AG09309 (cell line): Measurements from ENCODE around the gene TEDC1.

Experiments
- DNase-seq: peaks from one replicate; pipeline ENCODE4 v3.0.0-alpha.2; 2010; ENCODE audit warnings: low read depth
- H3K4me3 ChIP-seq: 2 replicates; pipeline ENCODE4 v1.5.1; 2011; ENCODE audit warnings: mild to moderate bottlenecking, low read depth, low read length, moderate library complexity; ENCODE audit not compliant: control insufficient read depth
- TF ChIP-seq, protein P1 (sequence below): IDR thresholded peaks from 2 replicates; pipeline ENCODE4 v1.5.1; 2011; ENCODE audit warnings: mild to moderate bottlenecking, low read depth, low read length, inconsistent platforms; ENCODE audit not compliant: insufficient read depth, control insufficient read depth; ENCODE audit errors: missing control alignments

TEDC1 gene

DNA sequence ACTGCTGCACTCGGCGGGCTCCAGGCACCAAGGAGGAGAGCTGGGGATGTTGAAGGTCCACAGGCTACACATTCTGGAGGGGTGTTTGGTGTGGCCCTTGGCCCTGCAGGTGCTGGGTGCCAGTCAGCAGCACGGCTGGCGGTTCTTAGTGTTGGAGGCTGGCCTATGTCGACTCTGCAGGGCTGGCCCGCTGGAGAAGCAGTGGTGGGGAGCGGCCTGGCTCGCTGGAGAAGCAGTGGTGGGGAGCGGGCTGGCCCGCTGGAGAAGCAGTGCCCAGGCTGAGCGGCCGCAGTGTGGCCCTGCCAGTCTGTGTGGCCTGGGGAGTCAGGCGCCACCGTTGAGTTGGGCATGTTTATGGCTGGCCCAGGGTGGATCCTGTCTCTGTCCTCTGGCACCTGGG lies 44.1 kb upstream of the TEDC1 start:
- no peak overlapping the region for H3K4me3 ChIP-seq
- TF ChIP-seq, protein P1, sequence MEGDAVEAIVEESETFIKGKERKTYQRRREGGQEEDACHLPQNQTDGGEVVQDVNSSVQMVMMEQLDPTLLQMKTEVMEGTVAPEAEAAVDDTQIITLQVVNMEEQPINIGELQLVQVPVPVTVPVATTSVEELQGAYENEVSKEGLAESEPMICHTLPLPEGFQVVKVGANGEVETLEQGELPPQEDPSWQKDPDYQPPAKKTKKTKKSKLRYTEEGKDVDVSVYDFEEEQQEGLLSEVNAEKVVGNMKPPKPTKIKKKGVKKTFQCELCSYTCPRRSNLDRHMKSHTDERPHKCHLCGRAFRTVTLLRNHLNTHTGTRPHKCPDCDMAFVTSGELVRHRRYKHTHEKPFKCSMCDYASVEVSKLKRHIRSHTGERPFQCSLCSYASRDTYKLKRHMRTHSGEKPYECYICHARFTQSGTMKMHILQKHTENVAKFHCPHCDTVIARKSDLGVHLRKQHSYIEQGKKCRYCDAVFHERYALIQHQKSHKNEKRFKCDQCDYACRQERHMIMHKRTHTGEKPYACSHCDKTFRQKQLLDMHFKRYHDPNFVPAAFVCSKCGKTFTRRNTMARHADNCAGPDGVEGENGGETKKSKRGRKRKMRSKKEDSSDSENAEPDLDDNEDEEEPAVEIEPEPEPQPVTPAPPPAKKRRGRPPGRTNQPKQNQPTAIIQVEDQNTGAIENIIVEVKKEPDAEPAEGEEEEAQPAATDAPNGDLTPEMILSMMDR, result no peak
- no peak for DNase-seq

DNA sequence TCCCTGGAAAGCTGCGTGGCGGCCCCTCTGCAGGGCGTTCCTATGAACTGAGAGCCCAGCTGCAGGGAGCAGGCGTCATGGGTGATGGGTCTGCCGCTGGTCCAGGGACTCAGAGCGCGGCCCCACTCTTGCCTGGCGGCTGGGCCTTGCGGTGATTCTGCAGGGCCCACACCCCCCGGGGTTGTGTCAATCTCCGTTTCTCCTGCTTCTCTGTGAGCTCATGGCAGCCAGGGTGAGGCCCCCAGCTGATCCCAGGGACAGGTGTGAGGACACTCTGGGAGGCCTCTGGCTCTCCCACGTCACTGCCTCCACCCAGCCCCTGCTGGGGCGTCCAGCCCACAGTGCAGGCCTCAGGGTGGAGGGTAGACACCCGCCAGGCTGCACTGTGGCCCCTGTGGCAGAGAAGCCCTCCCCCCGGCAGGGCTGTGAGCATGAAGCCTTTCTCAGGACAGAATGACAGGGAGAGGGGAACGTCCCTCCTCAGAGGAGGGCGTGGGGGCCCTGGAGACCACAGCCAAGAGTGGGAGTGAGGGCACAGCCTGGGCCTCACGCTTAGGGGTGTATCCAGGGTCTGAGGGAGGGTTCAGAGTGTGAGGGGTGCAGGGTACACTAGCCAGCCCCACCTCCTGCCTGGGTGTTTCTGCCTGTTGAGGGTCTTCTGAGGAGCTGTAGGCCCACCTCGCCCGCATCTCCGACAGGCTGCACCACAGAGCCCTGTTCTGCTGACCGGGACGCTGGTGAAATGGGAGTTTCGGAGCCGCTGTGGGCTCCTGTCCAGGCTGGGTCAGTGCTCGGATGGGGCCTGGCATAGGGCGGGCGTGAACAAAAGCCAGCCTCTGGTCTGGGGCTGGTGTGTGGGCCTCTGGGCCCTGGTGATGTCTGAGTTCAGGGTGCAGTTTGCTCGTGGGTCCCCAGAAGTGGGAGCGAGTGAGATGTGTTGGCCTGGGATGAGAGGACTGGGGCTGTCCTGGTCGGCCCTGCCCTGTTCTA lies 43.1 kb upstream of the TEDC1 start:
- no peak overlapping the region for H3K4me3 ChIP-seq
- TF ChIP-seq, protein P1, result no peak
- DNase-seq, result no peak

DNA sequence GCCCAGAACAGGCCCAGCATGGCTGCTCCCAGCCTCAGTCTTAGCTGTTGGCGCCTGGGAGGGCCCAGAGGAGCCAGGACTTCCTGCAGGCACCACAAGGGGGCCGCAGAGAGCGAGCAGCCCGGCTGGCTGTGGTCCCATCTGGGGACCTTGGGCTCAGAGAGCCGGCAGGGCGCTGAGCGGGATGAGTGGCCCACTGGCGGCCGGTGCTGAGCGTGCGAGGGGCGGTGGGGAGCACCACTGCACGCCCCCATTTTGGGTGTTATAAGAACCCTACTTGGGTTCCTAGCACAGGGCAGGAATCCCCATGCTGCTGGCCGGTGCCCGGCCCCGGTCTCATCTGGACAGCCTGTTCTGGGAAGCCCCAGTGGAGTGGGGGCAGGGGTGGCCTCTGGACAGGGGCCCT lies 42.3 kb upstream of the TEDC1 start:
- no peak overlapping the region for H3K4me3 ChIP-seq
- TF ChIP-seq, protein P1, result peak; percentile 88
- no peak for DNase-seq

DNA sequence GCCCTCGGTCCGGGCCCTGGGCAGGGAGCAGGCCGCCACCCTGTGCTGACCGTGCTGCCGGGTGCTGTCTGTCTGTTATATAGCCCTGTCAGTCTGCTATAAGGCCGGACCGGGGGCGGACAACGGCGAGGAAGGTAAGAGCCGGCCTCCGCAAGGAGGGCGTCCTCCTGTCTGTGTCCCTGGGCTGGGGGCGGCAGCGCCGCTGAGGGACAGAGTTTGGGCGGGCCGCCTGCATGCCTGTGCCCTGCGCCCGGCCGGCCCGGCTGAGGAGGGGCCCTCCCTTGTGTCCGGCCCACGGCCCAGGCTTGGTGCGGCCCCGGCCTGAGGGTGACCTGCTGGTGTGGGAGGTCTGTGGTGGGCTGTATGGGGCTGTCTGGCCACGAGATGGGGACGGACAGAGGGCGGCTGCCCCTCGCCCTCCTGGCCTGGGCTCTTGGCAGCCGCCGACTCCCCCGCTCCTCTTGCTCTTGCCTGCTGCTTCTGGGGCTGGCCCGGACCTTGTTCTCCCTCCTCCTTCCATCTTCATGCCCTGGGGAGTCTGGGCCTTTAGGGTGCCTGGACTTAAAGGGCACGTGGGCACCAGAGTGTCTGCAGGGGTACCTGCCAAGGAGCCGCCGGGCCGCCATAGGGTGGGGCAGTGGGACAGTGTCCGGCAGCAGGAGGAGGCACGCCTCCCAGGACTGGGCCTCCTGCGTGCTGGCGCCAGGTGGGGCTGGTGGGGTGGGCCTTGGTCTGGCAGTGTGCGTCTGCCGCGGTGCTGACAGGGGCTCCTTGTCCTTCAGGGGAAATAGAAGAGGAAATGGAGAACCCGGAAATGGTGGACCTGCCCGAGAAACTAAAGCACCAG lies 41.5 kb upstream of the TEDC1 start:
- TF ChIP-seq, protein P1, result no peak
- DNase-seq, result no peak
- no peak overlapping the region for H3K4me3 ChIP-seq

DNA sequence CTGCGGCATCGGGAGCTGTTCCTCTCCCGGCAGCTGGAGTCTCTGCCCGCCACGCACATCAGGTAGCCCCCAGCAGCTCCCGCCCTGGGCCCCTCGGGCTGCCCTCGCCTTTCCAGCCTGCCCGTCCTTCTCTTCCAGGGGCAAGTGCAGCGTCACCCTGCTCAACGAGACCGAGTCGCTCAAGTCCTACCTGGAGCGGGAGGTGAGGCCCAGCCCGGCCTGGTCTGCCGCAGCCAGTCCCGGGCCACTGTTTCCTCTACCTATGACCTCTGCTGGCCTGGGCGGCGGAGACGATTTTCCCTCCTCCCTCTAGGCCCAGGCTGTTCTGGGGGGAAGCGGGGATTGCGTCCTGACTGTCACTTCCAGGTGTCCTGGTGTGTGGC lies 40.9 kb upstream of the TEDC1 start:
- TF ChIP-seq, protein P1, result no peak
- H3K4me3 ChIP-seq, result no peak overlapping the region
- DNase-seq, result no peak

DNA sequence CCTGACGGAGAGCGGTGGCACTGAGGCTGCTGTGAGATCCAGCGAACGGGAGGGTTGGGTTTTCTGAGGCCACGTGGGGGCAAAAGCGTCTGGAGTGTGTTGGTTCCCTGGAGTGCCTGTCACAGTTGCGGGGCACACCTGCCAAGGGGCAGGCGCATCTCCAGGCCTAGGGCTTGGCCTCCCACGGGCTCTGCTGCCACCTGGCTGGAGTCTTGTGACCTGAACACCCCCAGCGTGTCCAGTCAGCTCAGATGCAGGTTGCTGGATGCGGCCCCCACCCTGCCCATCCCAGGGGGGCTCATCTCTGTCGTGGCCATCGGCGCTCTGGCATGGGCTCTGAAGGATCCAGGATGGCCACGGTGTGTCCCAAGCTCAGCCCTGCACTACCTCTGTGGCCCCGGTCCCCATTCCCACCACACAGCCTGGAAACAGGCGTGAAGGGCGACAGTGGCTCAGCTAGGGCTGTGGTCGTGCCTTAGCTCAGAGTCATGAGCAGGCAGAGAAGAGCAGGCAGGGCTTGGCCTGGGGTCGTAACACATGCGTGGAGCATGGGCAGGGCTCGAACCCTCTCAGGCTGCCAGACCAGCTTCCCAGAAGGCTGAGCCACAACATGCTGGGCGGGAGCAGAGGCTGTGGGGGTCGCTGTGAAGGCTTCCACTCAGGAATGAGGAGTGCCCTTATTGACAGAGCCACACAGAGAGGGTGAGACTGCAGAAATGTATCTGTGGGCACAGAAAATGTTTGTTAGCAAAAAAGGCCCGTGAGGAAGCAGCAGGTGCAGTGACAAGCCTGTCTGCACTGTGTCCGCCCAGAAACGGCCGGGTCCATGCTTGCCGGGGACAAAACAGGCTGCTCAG lies 40.0 kb upstream of the TEDC1 start:
- H3K4me3 ChIP-seq, result no peak overlapping the region
- no peak for DNase-seq
- TF ChIP-seq, protein P1, result no peak
